Trophoblast cell (in vitro differentiated cells and primary cell): ENCODE measurements around the gene ULK4.
A peak's percentile ranks its signal among the peaks of the same experiment; 100 is the strongest.

Experiments used
- DNase-seq, 2 donors: peaks; one replicate each; pipeline ENCODE4 v3.0.0-alpha.2; 2016
- H2AFZ ChIP-seq: 2 replicates; pipeline ENCODE4 v1.6.1; 2013; ENCODE audit warnings: low read length, moderate library complexity, mild to moderate bottlenecking; ENCODE audit not compliant: insufficient read depth, poor library complexity
- H2AK5ac ChIP-seq: 2 replicates; pipeline ENCODE4 v1.6.1; 2013; ENCODE audit warnings: mild to moderate bottlenecking, low read length
- H2BK120ac ChIP-seq: 2 replicates; pipeline ENCODE4 v1.6.1; 2013; ENCODE audit warnings: low read length, mild to moderate bottlenecking, moderate library complexity; ENCODE audit not compliant: insufficient read depth, poor library complexity
- H2BK12ac ChIP-seq: 2 replicates; pipeline ENCODE4 v1.6.1; 2013; ENCODE audit warnings: mild to moderate bottlenecking, low read length, moderate library complexity
- H2BK5ac ChIP-seq: 2 replicates; pipeline ENCODE4 v1.6.1; 2013; ENCODE audit warnings: low read length, low read depth, moderate library complexity, mild to moderate bottlenecking; ENCODE audit not compliant: poor library complexity
- H3K14ac ChIP-seq: 2 replicates; pipeline ENCODE4 v1.6.1; 2013; ENCODE audit warnings: mild to moderate bottlenecking, low read length
- H3K18ac ChIP-seq: 2 replicates; pipeline ENCODE4 v1.6.1; 2013; ENCODE audit warnings: mild to moderate bottlenecking, low read length
- H3K23ac ChIP-seq: 2 replicates; pipeline ENCODE4 v1.6.1; 2013; ENCODE audit warnings: low read length
- H3K27ac ChIP-seq: 2 replicates; pipeline ENCODE4 v1.5.1; 2013; ENCODE audit warnings: low read depth, mild to moderate bottlenecking, inconsistent platforms, low read length, moderate library complexity
- H3K27me3 ChIP-seq: 2 replicates; pipeline ENCODE4 v1.6.1; 2013; ENCODE audit warnings: inconsistent platforms, mild to moderate bottlenecking, low read length, moderate library complexity; ENCODE audit not compliant: insufficient read depth
- H3K36me3 ChIP-seq, 2 experiments: 1 replicate in 1 of 2; 2 replicates in 1 of 2; pipeline ENCODE4 v1.6.1; 2013; ENCODE audit warnings: low read length in 2 of 2, mild to moderate bottlenecking in 2 of 2, moderate library complexity in 1 of 2; ENCODE audit not compliant: insufficient read depth in 2 of 2, control insufficient read depth in 1 of 2
- H3K4ac ChIP-seq: 2 replicates; pipeline ENCODE4 v1.6.1; 2013; ENCODE audit warnings: low read depth, mild to moderate bottlenecking, low read length, moderate library complexity
- H3K4me1 ChIP-seq, 2 experiments: 1 replicate in 1 of 2; 2 replicates in 1 of 2; pipeline ENCODE4 v1.6.1; 2013; ENCODE audit warnings: low read length in 2 of 2, mild to moderate bottlenecking in 2 of 2, moderate library complexity in 1 of 2; ENCODE audit not compliant: insufficient read depth in 2 of 2, control insufficient read depth in 1 of 2
- H3K4me2 ChIP-seq: 2 replicates; pipeline ENCODE4 v1.6.1; 2013; ENCODE audit warnings: inconsistent platforms, mild to moderate bottlenecking, low read length, moderate library complexity
- H3K4me3 ChIP-seq: 2 replicates; pipeline ENCODE4 v1.5.1; 2013; ENCODE audit warnings: mild to moderate bottlenecking, low read depth, low read length, inconsistent platforms
- H3K79me1 ChIP-seq: one replicate; pipeline ENCODE4 v1.6.1; 2013; ENCODE audit warnings: low read length
- H3K79me2 ChIP-seq: 2 replicates; pipeline ENCODE4 v1.6.1; 2013; ENCODE audit warnings: low read length, mild to moderate bottlenecking; ENCODE audit not compliant: control insufficient read depth, insufficient read depth, poor library complexity
- H3K9ac ChIP-seq: 2 replicates; pipeline ENCODE4 v1.6.1; 2013; ENCODE audit warnings: mild to moderate bottlenecking, low read length
- H3K9me3 ChIP-seq: 2 replicates; pipeline ENCODE4 v1.6.1; 2013; ENCODE audit warnings: low read depth, mild to moderate bottlenecking, control low read depth, inconsistent platforms, low read length; ENCODE audit not compliant: insufficient read depth
- H4K12ac ChIP-seq: 2 replicates; pipeline ENCODE4 v1.6.1; 2013; ENCODE audit warnings: low read depth, mild to moderate bottlenecking, low read length, moderate library complexity
- H4K8ac ChIP-seq: 2 replicates; pipeline ENCODE4 v1.6.1; 2013; ENCODE audit warnings: low read depth, mild to moderate bottlenecking, low read length, moderate library complexity
- H4K91ac ChIP-seq: one replicate; pipeline ENCODE4 v1.6.1; 2013; ENCODE audit warnings: low read depth, mild to moderate bottlenecking, low read length, moderate library complexity
- WGBS: extraction: QIAGEN DNeasy Blood & Tissue Kit; methylation state at CpG from one replicate; pipeline ENCODE4 v1.1.7; 2013; ENCODE audit warnings: missing lambda C conversion rate; ENCODE audit not compliant: insufficient read length, insufficient coverage; ENCODE audit errors: extremely low coverage; 5-methylcytosine and 5-hydroxymethylcytosine counted together

ULK4 gene

DNA sequence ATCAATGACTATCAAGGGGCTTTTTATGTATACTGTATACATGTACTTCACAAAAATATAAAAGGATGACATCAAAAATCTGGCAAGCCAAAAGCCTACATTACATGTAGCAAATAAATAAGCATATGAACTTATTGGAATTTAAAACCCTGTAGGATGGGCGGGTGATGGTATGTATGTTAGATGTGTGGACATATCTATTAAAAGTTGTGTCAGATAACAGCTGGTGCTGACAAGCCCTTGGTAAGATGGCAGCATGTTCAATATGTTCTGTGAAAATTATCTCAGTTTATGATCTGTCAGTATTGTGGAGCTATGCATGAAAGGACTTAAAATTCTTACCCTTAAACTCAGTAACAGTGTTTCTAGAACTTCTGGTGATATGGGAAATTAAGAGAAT lies 742.5 kb downstream of the ULK4 start:
- no CpG with 5 or more reads among the region's 1 CpG for WGBS
- H3K4me1 ChIP-seq = peaks cover 2% of the 10 kb centered on the region in 2 experiments
- no peak for DNase-seq

DNA sequence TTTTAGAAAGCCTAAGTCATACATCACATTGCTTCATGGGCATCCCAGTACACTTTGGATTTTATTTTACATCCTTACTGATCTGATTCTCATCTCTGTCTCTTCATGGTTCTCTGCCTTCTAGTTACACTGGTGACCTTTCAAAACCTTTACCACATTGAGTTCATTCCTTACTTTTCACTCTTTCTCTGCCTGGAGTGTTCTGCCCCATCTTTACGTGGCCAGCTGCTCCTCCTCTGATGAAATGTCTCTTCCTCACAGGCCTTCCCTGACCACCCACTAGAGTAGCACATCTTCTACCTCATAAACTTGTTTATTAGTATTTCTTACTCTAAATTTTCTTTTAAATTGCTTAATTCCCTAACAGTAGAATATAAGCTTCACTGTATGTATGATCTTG lies 744.9 kb downstream of the ULK4 start:
- WGBS = no CpG with 5 or more reads among the region's 1 CpG

More for the DNA sequence above, 742.5 kb downstream of the ULK4 start:
- Histone ChIP-seq H3K18ac (no peak overlapping the region), H3K4me3 (no peak overlapping the region), H2AFZ (no peak overlapping the region), H3K4me2 (no peak overlapping the region), H4K91ac (no peak overlapping the region), H3K27me3 (no peaks in the 10 kb centered on the region), H4K12ac (no peak overlapping the region), H3K9ac (no peak overlapping the region), H4K8ac (no peak overlapping the region), H3K79me2 (peaks cover 11% of the 10 kb centered on the region), H2BK5ac (no peak overlapping the region), H2BK12ac (no peak overlapping the region), H3K4ac (no peak overlapping the region), H3K36me3 (peaks cover 3 to 5% of the 10 kb centered on the region in 2 experiments), H3K79me1 (no peaks in the 10 kb centered on the region), H3K9me3 (no peaks in the 10 kb centered on the region), H3K23ac (no peak overlapping the region), H3K14ac (no peak overlapping the region), H3K27ac (no peak overlapping the region), H2BK120ac (no peak overlapping the region), H2AK5ac (no peak overlapping the region)

DNA sequence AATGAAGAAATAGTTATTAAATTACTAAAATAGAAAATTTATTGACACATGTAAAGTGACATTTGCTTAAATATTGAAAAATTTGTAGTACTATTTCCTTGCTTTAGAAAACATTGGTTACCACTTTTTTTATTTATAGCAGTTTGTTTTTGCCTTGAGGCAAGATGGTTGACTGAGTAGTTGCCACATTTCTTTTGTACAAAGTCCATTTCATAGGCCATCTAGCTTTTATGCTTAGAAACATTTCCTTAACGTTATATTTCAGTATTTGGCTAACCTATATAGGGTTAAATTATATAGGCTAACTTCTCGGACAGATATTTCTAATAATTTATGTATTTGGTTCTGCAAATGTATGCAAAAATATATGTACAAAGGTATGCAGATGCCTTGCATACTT lies 745.5 kb downstream of the ULK4 start:
- no peak overlapping the region for H2AFZ ChIP-seq
- no peak overlapping the region for H3K4me2 ChIP-seq

More for the DNA sequence above, 744.9 kb downstream of the ULK4 start:
- H4K8ac ChIP-seq = no peak overlapping the region
- H3K27me3 ChIP-seq = no peaks in the 10 kb centered on the region
- peaks cover 0 to 2% of the 10 kb centered on the region in 2 experiments for H3K4me1 ChIP-seq
- H2AK5ac ChIP-seq = no peak overlapping the region
- H3K4me2 ChIP-seq = no peak overlapping the region
- H3K79me1 ChIP-seq = no peaks in the 10 kb centered on the region
- H4K12ac ChIP-seq = no peak overlapping the region
- DNase-seq = no peak
- no peak overlapping the region for H3K4me3 ChIP-seq
- H3K18ac ChIP-seq = no peak overlapping the region
- no peak overlapping the region for H3K9ac ChIP-seq
- no peak overlapping the region for H3K14ac ChIP-seq
- H2BK12ac ChIP-seq = no peak overlapping the region
- H3K79me2 ChIP-seq = peaks cover 8% of the 10 kb centered on the region
- peak overlapping the region; percentile 97 for H3K4ac ChIP-seq
- H3K9me3 ChIP-seq = no peaks in the 10 kb centered on the region
- H4K91ac ChIP-seq = no peak overlapping the region
- no peak overlapping the region for H2BK5ac ChIP-seq
- H3K27ac ChIP-seq = no peak overlapping the region
- H3K23ac ChIP-seq = no peak overlapping the region
- no peak overlapping the region for H2AFZ ChIP-seq
- no peaks in the 10 kb centered on the region for H3K36me3 ChIP-seq
- no peak overlapping the region for H2BK120ac ChIP-seq

DNA sequence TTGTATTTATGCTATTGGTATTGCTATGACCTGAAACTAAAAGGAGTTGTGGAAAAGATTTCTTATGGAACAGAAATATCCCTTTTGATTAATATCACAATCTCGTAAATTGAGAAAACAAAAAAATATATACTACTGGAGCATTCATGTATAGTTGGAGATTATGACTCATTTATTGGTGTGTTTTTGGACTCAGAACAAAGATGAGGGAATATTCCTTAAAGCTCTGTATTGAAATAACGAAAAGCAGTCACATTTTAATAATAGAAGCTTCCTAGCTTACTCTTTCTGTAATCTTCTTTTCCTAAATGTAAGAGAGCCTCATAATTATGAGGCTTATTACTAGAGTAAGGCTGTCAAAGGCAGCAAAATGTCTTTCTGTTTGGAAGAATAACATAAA lies 748.3 kb downstream of the ULK4 start:
- no peak overlapping the region for H2BK120ac ChIP-seq
- H2AFZ ChIP-seq = no peak overlapping the region
- H4K12ac ChIP-seq = no peak overlapping the region
- H3K9me3 ChIP-seq = no peaks in the 10 kb centered on the region
- peaks cover 11% of the 10 kb centered on the region for H3K79me2 ChIP-seq
- H3K23ac ChIP-seq = no peak overlapping the region
- no peak overlapping the region for H4K8ac ChIP-seq
- no peak for DNase-seq
- H3K36me3 ChIP-seq = peaks cover 4 to 7% of the 10 kb centered on the region in 2 experiments
- no peak overlapping the region for H3K27ac ChIP-seq
- peaks cover 3 to 5% of the 10 kb centered on the region in 2 experiments for H3K4me1 ChIP-seq
- H3K4me2 ChIP-seq = no peak overlapping the region
- H3K18ac ChIP-seq = no peak overlapping the region
- H3K14ac ChIP-seq = no peak overlapping the region
- no peak overlapping the region for H2BK12ac ChIP-seq
- H3K4ac ChIP-seq = peak overlapping the region; percentile 95
- H3K9ac ChIP-seq = no peak overlapping the region
- no peak overlapping the region for H4K91ac ChIP-seq
- WGBS = no CpG with 5 or more reads among the region's 2 CpGs
- H3K79me1 ChIP-seq = no peaks in the 10 kb centered on the region
- H2BK5ac ChIP-seq = no peak overlapping the region
- no peak overlapping the region for H3K4me3 ChIP-seq
- H2AK5ac ChIP-seq = no peak overlapping the region
- H3K27me3 ChIP-seq = no peaks in the 10 kb centered on the region

More for the DNA sequence above, 745.5 kb downstream of the ULK4 start:
- H4K12ac ChIP-seq = no peak overlapping the region
- no peaks in the 10 kb centered on the region for H3K27me3 ChIP-seq
- no peak overlapping the region for H4K91ac ChIP-seq
- no peaks in the 10 kb centered on the region for H3K9me3 ChIP-seq
- no peaks in the 10 kb centered on the region for H3K36me3 ChIP-seq
- no peaks in the 10 kb centered on the region for H3K79me1 ChIP-seq
- DNase-seq = no peak
- no peak overlapping the region for H3K23ac ChIP-seq
- no peak overlapping the region for H3K27ac ChIP-seq
- WGBS = no CpG with 5 or more reads among the region's 2 CpGs
- H2AK5ac ChIP-seq = no peak overlapping the region
- peaks cover 0 to 2% of the 10 kb centered on the region in 2 experiments for H3K4me1 ChIP-seq
- no peak overlapping the region for H2BK12ac ChIP-seq
- no peak overlapping the region for H3K9ac ChIP-seq
- no peak overlapping the region for H3K18ac ChIP-seq
- no peak overlapping the region for H3K4ac ChIP-seq
- H3K4me3 ChIP-seq = no peak overlapping the region
- H4K8ac ChIP-seq = no peak overlapping the region
- no peak overlapping the region for H2BK120ac ChIP-seq
- H3K79me2 ChIP-seq = peaks cover 7% of the 10 kb centered on the region
- no peak overlapping the region for H3K14ac ChIP-seq
- H2BK5ac ChIP-seq = no peak overlapping the region
